ENCODE data around the gene SLC39A11.

- TF ChIP-seq EP300 (IDR thresholded peaks at IDR 0.05) (no peak), POLR2AphosphoS5 (IDR thresholded peaks at IDR 0.05) (no peak), POLR2A (IDR thresholded peaks at IDR 0.05) (no peak)
- TF ChIP-seq, protein P1, sequence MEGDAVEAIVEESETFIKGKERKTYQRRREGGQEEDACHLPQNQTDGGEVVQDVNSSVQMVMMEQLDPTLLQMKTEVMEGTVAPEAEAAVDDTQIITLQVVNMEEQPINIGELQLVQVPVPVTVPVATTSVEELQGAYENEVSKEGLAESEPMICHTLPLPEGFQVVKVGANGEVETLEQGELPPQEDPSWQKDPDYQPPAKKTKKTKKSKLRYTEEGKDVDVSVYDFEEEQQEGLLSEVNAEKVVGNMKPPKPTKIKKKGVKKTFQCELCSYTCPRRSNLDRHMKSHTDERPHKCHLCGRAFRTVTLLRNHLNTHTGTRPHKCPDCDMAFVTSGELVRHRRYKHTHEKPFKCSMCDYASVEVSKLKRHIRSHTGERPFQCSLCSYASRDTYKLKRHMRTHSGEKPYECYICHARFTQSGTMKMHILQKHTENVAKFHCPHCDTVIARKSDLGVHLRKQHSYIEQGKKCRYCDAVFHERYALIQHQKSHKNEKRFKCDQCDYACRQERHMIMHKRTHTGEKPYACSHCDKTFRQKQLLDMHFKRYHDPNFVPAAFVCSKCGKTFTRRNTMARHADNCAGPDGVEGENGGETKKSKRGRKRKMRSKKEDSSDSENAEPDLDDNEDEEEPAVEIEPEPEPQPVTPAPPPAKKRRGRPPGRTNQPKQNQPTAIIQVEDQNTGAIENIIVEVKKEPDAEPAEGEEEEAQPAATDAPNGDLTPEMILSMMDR (IDR thresholded peaks at IDR 0.05), result no peak
Measured at GRCh38 chr17:72763981-72764380, 328.5 kb downstream of the SLC39A11 start.

Measured in upper lobe of left lung (tissue), 4 donors.